GM15510 (cell line): ENCODE data around the gene GSK3B.
A peak's percentile ranks its signal among the peaks of the same experiment; 100 is the strongest.

Experiments used
- POLR2A ChIP-seq: IDR thresholded peaks from 3 replicates; pipeline ENCODE4 v1.6.1; 2011; ENCODE audit warnings: borderline replicate concordance; ENCODE audit not compliant: insufficient read length; ENCODE audit errors: extremely low read depth

Gene GSK3B

DNA sequence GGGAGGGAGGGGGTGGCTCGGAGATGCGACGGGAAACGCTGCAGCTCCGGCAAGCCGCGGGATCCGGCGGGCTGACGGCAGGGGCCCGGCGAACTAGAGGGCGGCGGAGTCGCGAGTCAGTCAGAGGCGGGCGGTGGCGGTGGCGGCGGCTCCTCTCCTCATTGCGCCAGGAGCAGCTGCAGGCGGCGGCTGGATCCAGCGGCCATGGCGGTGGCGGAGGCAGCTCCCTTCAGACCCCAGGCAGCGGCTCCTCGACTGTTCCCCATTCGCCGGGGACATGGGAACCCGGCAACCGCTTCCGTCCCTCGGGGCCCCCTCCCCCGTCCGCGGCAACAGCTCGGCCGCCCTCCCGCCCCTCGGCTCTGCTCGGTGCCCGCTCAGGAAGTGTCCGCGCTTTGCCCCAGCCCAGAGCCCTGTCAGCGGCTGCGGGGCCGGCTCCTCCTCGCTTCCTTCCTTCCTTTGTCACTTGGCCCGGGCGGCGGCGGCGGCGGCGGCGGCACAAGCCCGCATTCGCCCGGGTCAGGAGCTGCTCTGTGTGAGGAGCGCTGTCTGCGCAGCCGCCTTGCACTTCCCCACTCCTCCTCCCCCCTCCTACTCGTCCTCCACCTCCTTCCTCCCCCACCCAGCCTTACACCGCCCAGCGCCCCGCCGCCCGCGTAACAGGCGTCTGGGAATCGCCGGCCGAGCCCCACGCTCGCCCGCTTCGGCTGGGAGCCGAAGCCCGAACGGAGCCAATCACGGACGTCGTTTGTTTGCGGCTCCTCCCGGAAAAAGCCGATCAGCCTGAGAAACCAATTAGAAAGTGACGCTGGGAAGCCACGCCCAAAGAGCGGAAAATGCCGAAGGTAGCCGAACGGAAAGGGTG, at the start of gene GSK3B:
Gene GSK3B (minus strand): TSS at position 537 of the 865 bp plus-strand sequence. CDS start 1,013 bp downstream, outside the sequence.
- TF ChIP-seq POLR2A = peak; percentile 73

DNA sequence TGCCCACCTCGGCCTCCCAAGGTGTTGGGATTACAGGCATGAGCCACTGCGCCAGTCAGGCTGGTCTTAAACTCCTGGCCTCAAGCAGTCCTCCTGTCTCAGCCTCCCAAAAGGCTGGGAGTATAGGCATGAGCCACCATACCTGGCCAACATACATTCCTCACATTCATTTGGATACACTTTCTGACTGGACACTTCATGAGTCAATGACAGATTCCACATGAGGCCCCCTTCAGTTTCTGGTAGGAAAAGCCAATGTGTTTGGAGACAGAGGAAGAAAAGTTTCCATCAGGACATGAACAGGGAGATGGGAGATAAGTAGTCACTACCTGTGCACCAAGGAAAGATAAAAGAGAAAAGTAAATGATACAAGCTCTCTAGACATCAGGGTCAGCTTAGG, 49.4 kb upstream of the GSK3B start:
- no peak for TF ChIP-seq POLR2A

DNA sequence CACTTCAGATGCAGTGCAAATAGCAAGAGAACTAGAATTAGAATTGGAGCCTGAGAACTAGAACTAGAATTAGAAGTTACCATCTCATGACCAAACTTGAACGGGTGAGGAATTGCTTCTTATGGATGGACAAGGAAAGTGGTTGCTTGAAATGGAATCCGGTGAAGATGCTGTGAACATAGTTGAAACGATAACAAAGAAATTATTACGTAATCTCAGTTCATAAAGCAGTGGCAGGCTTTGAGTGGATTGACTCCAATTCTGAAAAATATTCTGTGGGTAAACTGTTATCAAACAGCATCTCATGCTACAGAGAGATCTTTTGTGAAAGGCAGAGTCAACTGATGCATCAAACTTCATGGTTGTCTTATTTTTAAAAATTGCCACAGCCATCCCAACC, 48.0 kb upstream of the GSK3B start:
- TF ChIP-seq POLR2A = no peak

GRCh38 chr3:120140098-120140742, 46.0 kb upstream of the GSK3B start:
- no peak for TF ChIP-seq POLR2A

GRCh38 chr3:120139140-120139539, 44.9 kb upstream of the GSK3B start:
- TF ChIP-seq POLR2A = no peak

DNA sequence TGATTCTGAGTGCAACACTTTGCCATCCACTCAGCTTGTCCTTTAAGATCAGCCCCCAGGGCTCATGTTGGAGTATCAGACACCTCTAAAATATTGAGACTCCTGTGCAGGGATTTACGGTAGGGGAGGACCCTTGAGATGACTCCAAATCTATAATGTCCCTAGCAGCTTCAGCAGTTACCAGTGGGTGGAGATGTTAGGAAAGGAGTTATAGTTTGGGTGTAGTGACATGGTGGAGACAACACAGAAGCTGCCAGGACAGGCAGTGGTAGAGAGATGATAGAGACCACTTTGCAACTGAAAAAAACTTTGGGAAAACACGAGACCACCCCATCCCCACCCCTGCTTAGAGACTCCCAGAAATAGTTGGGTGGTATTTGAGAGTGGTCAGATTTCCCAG, 43.3 kb upstream of the GSK3B start:
- TF ChIP-seq POLR2A = no peak

DNA sequence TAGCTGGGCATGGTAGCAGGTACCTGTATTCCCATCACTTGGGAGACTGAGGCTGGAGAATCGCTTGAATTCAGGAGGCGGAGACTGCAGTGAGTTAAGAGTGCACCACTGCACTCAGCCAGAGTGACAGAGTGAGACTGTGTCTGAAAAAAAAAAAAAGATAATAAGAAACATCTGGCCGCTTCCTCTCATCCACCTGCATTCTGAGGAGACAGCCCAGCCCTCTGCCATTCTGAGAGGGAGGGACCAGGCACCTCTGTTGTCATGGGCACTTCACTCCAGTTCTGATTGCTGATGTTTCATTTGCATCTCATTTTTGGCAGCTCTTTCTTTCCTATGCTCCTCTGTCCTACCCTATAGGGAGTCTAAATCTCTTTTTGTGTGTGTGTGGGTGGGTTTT, 36.4 kb upstream of the GSK3B start:
- no peak for TF ChIP-seq POLR2A

- TF ChIP-seq POLR2A = no peak
These were observed 35.7 kb upstream of the GSK3B start for GRCh38 chr3:120129718-120130513.

GRCh38 chr3:120129051-120129450, 34.8 kb upstream of the GSK3B start:
- TF ChIP-seq POLR2A = no peak

GRCh38 chr3:120125992-120126391, 31.7 kb upstream of the GSK3B start:
- no peak for TF ChIP-seq POLR2A

DNA sequence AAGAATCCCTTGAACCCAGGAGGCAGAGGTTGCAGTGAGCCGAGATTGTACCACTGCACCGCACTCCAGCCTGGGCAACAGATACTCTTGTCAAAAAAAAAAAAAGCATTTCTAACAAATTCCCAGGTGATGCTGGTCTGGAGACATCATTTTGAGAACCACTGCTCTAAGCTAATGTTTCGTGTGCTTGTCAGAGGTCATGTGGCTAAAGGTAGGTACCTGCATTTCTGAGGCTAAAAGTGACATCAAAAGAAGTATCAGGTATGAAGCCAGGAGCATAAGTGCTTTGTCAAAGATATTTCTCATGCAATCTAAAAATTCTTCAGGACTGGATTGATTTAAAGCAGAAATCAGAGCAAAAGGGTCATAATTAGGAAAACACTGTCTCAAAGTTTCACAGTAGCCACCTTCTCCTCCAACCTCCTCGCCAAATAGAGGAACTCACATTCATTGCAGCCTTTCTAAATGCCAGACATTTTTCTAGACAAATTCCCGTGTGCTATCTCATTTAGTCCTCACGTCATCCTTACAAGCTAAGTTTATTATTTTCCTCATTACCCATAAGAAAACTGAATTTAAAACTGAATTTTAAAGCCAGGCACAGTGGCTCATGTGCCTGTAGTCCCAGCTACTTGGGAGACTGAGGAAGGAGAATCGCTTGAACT, 25.7 kb upstream of the GSK3B start:
- no peak for TF ChIP-seq POLR2A

DNA sequence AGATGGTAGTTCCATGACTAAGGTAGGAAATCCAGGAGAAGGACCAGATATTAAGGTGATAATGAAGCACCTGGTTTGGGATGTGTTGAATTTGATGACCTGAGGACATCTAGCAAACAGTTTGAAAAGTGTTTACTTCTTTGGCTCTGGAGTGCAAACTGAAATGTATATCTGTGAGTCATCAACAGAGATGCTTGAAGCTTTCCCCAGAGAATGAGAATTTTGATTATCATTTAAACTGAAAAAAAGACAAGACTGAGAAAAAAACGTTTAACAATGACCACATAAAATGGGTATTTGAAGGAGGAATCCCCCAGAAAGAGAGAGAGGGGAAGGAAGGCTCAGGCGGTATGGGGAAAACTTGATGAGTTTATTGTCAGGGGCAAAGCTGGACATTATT, 20.7 kb upstream of the GSK3B start:
- TF ChIP-seq POLR2A = no peak

GRCh38 chr3:120114376-120114775, 20.1 kb upstream of the GSK3B start:
- TF ChIP-seq POLR2A = no peak
